Vagina (tissue), 2 donors: Measurements from ENCODE around the gene PRKAR2B.

Experiments
- CTCF ChIP-seq, 3 experiments: fragments of 450-650 bp in 2 of 3; fragments of 200-600 bp in 1 of 3; sonication (generic) in 1 of 3; IDR thresholded peaks; one replicate each; pipeline ENCODE4 v1.5.1; 2017 to 2019; ENCODE audit warnings: antibody characterized with exemption in 3 of 3, mild to moderate bottlenecking in 2 of 3, moderate library complexity in 2 of 3
- POLR2A ChIP-seq, 2 donors: fragments of 450-650 bp; IDR thresholded peaks; one replicate each; pipeline ENCODE4 v1.6.1; 2017; ENCODE audit warnings: antibody characterized with exemption in 2 of 2, mild to moderate bottlenecking in 2 of 2, moderate library complexity in 2 of 2
- POLR2AphosphoS5 ChIP-seq, 2 donors: sonication (generic); formaldehyde crosslinking; IDR thresholded peaks; one replicate each; pipeline ENCODE4 v1.9.0; 2017; ENCODE audit warnings: antibody characterized with exemption in 2 of 2, mild to moderate bottlenecking in 2 of 2, low read depth in 1 of 2; ENCODE audit not compliant: insufficient read depth in 1 of 2

GRCh38 chr7:107119376-107120105, 75.0 kb downstream of the PRKAR2B start:
- TF ChIP-seq POLR2A (IDR thresholded peaks at IDR 0.05) (no peak), CTCF (IDR thresholded peaks at IDR 0.05) (no peak), POLR2AphosphoS5 (IDR thresholded peaks at IDR 0.05; ENCODE audit: insufficient read depth in 1 of 2, low read depth in 1 of 2) (no peak)
